Breast epithelium (tissue), 4 donors: Measurements from ENCODE around the gene UQCRC2. TPM values are rescaled to one million over a fixed set of nuclear protein-coding genes. Genes with fewer than 3 reads are reported as not detected.

Source experiments
- DNase-seq, 2 donors: peaks; one replicate each; pipeline ENCODE4 v3.0.0-alpha.2; 2019; ENCODE audit warnings: low spot score in 2 of 2
- H3K27ac ChIP-seq, 2 donors: fragments of 200-600 bp; sonication (generic) in 1 of 2; one replicate each; pipeline ENCODE4 v1.5.1; 2016 to 2019; ENCODE audit warnings: mild to moderate bottlenecking in 1 of 2
- H3K27me3 ChIP-seq, 2 donors: fragments of 200-600 bp; sonication (generic) in 1 of 2; one replicate each; pipeline versions ENCODE4 v1.5.1 to v1.6.0; 2017 to 2019; ENCODE audit warnings: control low read depth in 1 of 2, mild to moderate bottlenecking in 1 of 2
- H3K36me3 ChIP-seq: fragments of 200-600 bp; one replicate; pipeline ENCODE4 v1.5.1; 2019
- H3K4me1 ChIP-seq, 2 donors: fragments of 200-600 bp; sonication (generic); one replicate each; pipeline ENCODE4 v1.5.1; 2016 to 2019; ENCODE audit warnings: control low read depth in 1 of 2
- H3K4me3 ChIP-seq, 3 donors: fragments of 200-600 bp; sonication (generic); 1 replicate in 2 of 3; 2 replicates in 1 of 3; pipeline ENCODE4 v1.5.1; 2016 to 2019; ENCODE audit warnings: mild to moderate bottlenecking in 3 of 3, moderate library complexity in 2 of 3
- H3K9me3 ChIP-seq, 2 donors: fragments of 200-600 bp; sonication (generic) in 1 of 2; one replicate each; pipeline ENCODE4 v1.5.1; 2016 to 2019; ENCODE audit warnings: control low read depth in 1 of 2
- POLR2A ChIP-seq: fragments of 450-650 bp; IDR thresholded peaks from one replicate; pipeline ENCODE4 v1.6.1; 2016; ENCODE audit warnings: antibody characterized with exemption, mild to moderate bottlenecking, moderate library complexity
- POLR2AphosphoS5 ChIP-seq, 3 donors: sonication (generic); formaldehyde crosslinking; IDR thresholded peaks; one replicate each; pipeline ENCODE4 v1.6.1; 2017; ENCODE audit warnings: antibody characterized with exemption in 3 of 3
- intact Hi-C: fragments of 100-400 bp; cut with DNase I; formaldehyde crosslinking; loops from one replicate; pipeline ENCODE4 v1.15.1; 2023; ENCODE audit warnings: low total_unique reads
- total RNA-seq, 3 donors: library from RNA; depleted of rRNA; stranded (reverse); fragments of >200 nt; gene quantifications; one replicate each; pipeline ENCODE4 v1.1.0, GENCODE V29; 2016
- TF ChIP-seq, protein P1 (sequence below), 3 donors: fragments of 450-650 bp; IDR thresholded peaks; one replicate each; pipeline ENCODE4 v1.5.1; 2016 to 2017; ENCODE audit warnings: antibody characterized with exemption in 3 of 3, mild to moderate bottlenecking in 3 of 3, moderate library complexity in 3 of 3

The UQCRC2 gene
- total RNA-seq, 3 donors from 2014 or later, result 142 to 177 (median 173) TPM

DNA sequence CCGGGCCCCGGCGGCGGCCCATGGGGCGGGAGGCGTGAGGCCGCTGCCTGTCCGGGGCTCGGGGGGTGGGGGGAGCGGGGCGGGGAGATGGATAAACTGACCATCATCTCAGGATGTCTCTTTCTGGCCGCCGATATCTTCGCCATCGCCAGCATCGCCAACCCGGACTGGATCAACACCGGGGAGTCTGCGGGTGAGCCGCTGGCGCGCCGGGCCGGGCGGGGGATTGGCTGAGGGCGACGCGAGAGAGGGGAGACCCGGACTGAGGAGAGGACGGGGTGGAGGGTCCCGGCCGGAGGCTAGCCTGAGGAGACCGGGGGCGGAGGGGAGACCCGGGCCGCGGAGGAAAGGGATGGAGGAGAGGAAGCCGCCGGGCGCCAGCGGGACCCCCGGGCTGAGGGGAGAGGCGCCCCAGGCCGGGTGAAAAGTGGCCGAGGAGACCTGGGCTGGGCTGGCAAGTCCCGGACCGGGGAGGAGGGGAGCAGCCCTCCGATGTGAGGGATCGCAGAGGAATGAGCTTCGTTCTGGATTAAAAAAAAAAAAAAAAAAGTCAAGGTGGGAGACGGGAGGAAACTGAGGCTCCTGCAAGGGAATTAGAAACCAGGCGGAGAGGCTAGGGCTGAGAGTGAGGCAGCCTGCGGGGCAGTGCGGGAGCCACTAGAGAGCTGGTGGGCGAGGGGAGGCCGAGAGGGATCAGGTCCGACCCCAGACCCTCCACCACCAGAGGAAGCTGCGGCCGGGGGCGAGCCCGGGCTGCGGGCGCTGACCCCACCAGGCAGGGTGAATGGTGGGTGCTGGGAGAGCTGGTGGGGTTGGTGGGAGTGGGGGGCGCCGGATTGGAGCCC, 55.3 kb downstream of the UQCRC2 start:
- H3K36me3 ChIP-seq, result no peaks in the 10 kb centered on the region
- intact Hi-C loops, result loop anchor here (10.0 kb wide), 1 partner anchor 286 kb away; the partner anchor contains the start of gene POLR3E
- peak overlapping the region; percentile 85 to 96 (median 95) for H3K4me3 ChIP-seq
- no peak for DNase-seq
- no peaks in the 10 kb centered on the region for H3K4me1 ChIP-seq
- peak overlapping the region; percentile 66 to 91 for H3K27ac ChIP-seq
- no peaks in the 10 kb centered on the region for H3K9me3 ChIP-seq
- H3K27me3 ChIP-seq, result no peaks in the 10 kb centered on the region
- TF ChIP-seq, protein P1, sequence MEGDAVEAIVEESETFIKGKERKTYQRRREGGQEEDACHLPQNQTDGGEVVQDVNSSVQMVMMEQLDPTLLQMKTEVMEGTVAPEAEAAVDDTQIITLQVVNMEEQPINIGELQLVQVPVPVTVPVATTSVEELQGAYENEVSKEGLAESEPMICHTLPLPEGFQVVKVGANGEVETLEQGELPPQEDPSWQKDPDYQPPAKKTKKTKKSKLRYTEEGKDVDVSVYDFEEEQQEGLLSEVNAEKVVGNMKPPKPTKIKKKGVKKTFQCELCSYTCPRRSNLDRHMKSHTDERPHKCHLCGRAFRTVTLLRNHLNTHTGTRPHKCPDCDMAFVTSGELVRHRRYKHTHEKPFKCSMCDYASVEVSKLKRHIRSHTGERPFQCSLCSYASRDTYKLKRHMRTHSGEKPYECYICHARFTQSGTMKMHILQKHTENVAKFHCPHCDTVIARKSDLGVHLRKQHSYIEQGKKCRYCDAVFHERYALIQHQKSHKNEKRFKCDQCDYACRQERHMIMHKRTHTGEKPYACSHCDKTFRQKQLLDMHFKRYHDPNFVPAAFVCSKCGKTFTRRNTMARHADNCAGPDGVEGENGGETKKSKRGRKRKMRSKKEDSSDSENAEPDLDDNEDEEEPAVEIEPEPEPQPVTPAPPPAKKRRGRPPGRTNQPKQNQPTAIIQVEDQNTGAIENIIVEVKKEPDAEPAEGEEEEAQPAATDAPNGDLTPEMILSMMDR (IDR thresholded peaks at IDR 0.05), result no peak
- no peak for TF ChIP-seq POLR2AphosphoS5 (IDR thresholded peaks at IDR 0.05)
- TF ChIP-seq POLR2A, result no peak

DNA sequence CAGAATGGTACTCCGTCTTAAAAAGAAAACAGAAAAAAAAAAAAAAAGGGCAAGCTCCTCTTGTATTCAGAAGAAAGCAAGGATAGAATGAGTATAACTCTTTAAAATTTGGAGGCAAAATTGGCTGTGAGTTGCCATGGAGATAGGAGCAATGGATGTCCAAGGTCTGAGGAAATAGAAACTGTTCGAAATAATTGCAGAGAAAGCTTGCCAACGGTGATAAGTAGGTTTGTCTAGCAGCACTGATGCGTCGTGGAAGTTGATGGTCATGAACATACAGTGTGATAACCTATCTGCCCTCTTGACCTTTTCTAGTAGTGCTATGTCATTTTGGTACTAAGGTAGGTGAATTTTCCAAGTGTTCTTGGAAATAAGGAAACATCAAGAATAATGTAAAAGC, 57.7 kb downstream of the UQCRC2 start:
- H3K27me3 ChIP-seq, result no peaks in the 10 kb centered on the region
- H3K36me3 ChIP-seq, result no peaks in the 10 kb centered on the region
- intact Hi-C loops, result no loop called here
- no peak for DNase-seq
- no peaks in the 10 kb centered on the region for H3K4me1 ChIP-seq
- H3K9me3 ChIP-seq, result no peaks in the 10 kb centered on the region
- H3K27ac ChIP-seq, result no peak overlapping the region
- TF ChIP-seq POLR2A, result no peak
- TF ChIP-seq, protein P1 (IDR thresholded peaks at IDR 0.05), result no peak
- no peak for TF ChIP-seq POLR2AphosphoS5 (IDR thresholded peaks at IDR 0.05)
- no peak overlapping the region for H3K4me3 ChIP-seq

DNA sequence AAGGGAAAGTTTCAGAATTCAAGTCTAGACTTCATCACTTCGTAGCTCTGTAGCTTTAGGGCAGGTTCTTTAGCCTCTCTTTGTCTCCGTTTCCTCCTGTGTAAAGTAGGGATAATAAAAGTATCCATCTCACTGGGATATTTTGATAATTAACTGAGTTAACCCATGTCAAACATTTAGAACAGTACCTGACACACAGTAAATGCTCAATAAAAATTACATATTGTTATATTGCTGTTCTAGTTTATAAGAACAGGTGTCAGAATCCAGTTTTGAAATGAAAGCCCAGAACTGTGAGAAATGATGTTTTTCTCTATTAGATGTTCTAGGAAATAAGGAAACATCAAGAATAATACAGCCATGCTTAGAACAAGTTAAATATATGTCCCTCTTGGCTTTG, 59.1 kb downstream of the UQCRC2 start:
- TF ChIP-seq, protein P1 (IDR thresholded peaks at IDR 0.05), result no peak
- TF ChIP-seq POLR2A, result no peak
- no peak for TF ChIP-seq POLR2AphosphoS5 (IDR thresholded peaks at IDR 0.05)
- no peak overlapping the region for H3K27ac ChIP-seq
- H3K27me3 ChIP-seq, result no peaks in the 10 kb centered on the region
- no peaks in the 10 kb centered on the region for H3K36me3 ChIP-seq
- DNase-seq, result no peak
- intact Hi-C loops, result no loop called here
- H3K9me3 ChIP-seq, result no peaks in the 10 kb centered on the region
- H3K4me3 ChIP-seq, result no peak overlapping the region
- H3K4me1 ChIP-seq, result no peaks in the 10 kb centered on the region

DNA sequence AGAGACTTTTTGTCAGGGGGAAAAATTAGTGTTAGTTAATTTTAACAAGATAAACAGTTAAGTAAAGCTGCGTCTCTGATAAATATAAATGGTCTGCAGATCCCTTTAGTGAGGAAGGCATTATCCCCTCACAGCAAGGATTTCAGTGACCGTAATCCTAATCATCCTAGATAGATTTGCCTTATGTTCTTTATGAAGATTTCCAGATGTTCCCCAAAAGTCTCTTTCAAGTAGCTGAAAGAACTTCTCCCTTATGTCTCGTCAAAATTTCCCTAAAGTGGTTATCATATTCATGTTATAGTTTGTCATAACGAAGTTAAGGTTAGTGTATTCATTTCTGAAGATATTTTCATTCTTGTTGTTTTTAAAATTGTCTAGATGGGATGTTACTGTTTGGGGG, 60.3 kb downstream of the UQCRC2 start:
- H3K27ac ChIP-seq, result no peak overlapping the region
- no peak for TF ChIP-seq POLR2AphosphoS5 (IDR thresholded peaks at IDR 0.05)
- TF ChIP-seq, protein P1 (IDR thresholded peaks at IDR 0.05), result no peak
- TF ChIP-seq POLR2A, result no peak
- no peaks in the 10 kb centered on the region for H3K9me3 ChIP-seq
- no peaks in the 10 kb centered on the region for H3K4me1 ChIP-seq
- no peak for DNase-seq
- H3K27me3 ChIP-seq, result no peaks in the 10 kb centered on the region
- H3K36me3 ChIP-seq, result no peaks in the 10 kb centered on the region
- intact Hi-C loops, result no loop called here
- no peak overlapping the region for H3K4me3 ChIP-seq

DNA sequence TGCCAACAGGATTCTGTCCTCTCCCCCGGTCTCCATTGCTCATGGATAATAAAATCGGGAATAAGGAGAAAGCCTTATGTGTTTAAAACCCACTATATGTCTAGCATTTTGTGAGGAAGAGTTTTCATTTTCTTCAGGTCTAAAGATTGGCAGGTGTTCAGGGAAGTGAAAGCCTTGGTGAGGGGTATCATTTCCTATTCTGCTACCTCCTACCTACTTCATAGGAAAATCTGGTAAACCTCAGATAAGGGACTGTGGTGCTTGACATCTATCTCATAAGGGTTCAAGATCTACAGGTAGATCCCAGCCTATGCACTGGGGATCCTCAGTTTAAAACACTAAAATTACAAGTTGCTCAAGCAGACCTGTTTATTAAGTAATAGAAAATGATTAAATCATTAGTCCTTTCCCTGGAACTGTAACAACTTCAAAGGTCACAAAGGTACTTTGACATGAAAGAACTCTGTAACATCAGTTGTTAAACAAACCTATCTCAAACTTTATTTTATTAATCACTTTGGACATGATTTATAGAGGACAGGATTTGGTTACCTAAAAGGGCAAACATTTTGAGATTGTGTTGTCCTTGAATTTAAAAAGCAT, 61.2 kb downstream of the UQCRC2 start:
- Histone ChIP-seq H3K27me3 (no peaks in the 10 kb centered on the region), H3K36me3 (no peaks in the 10 kb centered on the region), H3K4me3 (no peak overlapping the region), H3K27ac (no peak overlapping the region), H3K9me3 (no peaks in the 10 kb centered on the region), H3K4me1 (no peaks in the 10 kb centered on the region)
- intact Hi-C loops, result no loop called here
- DNase-seq, result no peak
- no peak for TF ChIP-seq POLR2A
- no peak for TF ChIP-seq POLR2AphosphoS5 (IDR thresholded peaks at IDR 0.05)
- TF ChIP-seq, protein P1 (IDR thresholded peaks at IDR 0.05), result no peak
